Stimulated activated CD8-positive, alpha-beta memory T cell treated with anti-CD3 and anti-CD28 coated beads, Interleukin-12 subunit alpha, Interleukin-12 subunit beta, amount 100 ng/mL, for 4 hours (primary cell): ENCODE data around the gene KDM2A.
"Not testable (repeated sequence)": the region's sequence is repeated elsewhere in the genome, so short reads cannot be mapped to it uniquely, and the experiment has no call there.

Experiments
- DNase-seq: peaks from one replicate; pipeline ENCODE4 v3.0.0-alpha.2; 2020; ENCODE audit warnings: low read depth

The KDM2A gene

GRCh38 chr11:67260885-67261639 is 142.0 kb downstream of the KDM2A start:
- not testable (repeated sequence) for DNase-seq

GRCh38 chr11:67261640-67261945 is 142.5 kb downstream of the KDM2A start:
- no peak for DNase-seq

- no peak for DNase-seq
Observed at GRCh38 chr11:67261946-67262681, 143.1 kb downstream of the KDM2A start.

- no peak for DNase-seq
Observed at GRCh38 chr11:67262731-67263675, 143.9 kb downstream of the KDM2A start.

GRCh38 chr11:67264260-67264659 is 145.2 kb downstream of the KDM2A start:
- DNase-seq, result no peak

- no peak for DNase-seq
Observed at GRCh38 chr11:67264877-67265632, 146.0 kb downstream of the KDM2A start.

- DNase-seq, result peak; percentile 63
Observed at GRCh38 chr11:67265633-67266448, 146.8 kb downstream of the KDM2A start.

- no peak for DNase-seq
Observed at GRCh38 chr11:67266449-67267187, 147.6 kb downstream of the KDM2A start, which contains the start of gene GRK2. GRK2 (plus strand) TSS chr11:67266473; CDS start chr11:67266700, 227 bp downstream.

GRCh38 chr11:67267188-67268080 is 148.4 kb downstream of the KDM2A start:
- no peak for DNase-seq

- DNase-seq, result no peak
Observed at GRCh38 chr11:67268081-67268961, 149.3 kb downstream of the KDM2A start.

GRCh38 chr11:67268962-67269268 is 149.9 kb downstream of the KDM2A start:
- no peak for DNase-seq

- DNase-seq, result no peak
Observed at GRCh38 chr11:67269401-67270255, 150.6 kb downstream of the KDM2A start.

GRCh38 chr11:67270256-67271204 is 151.5 kb downstream of the KDM2A start:
- DNase-seq, result no peak

GRCh38 chr11:67271205-67271540 is 152.1 kb downstream of the KDM2A start:
- DNase-seq, result no peak

GRCh38 chr11:67271541-67272284 is 152.7 kb downstream of the KDM2A start:
- DNase-seq, result no peak
